Testis (tissue), 2 donors: ENCODE data around the gene SLC6A20.

Source experiments
- CTCF ChIP-seq, 3 experiments: fragments of 450-650 bp in 2 of 3; fragments of 200-600 bp in 1 of 3; sonication (generic) in 1 of 3; IDR thresholded peaks; one replicate each; pipeline ENCODE4 v1.5.1; 2016 to 2019; ENCODE audit warnings: antibody characterized with exemption in 3 of 3, mild to moderate bottlenecking in 2 of 3, moderate library complexity in 1 of 3
- POLR2A ChIP-seq: fragments of 450-650 bp; IDR thresholded peaks from one replicate; pipeline ENCODE4 v1.6.1; 2017; ENCODE audit warnings: antibody characterized with exemption, mild to moderate bottlenecking, moderate library complexity

- TF ChIP-seq CTCF (IDR thresholded peaks at IDR 0.05), result no peak
- TF ChIP-seq POLR2A, result no peak
These were observed 76.5 kb downstream of the SLC6A20 start for GRCh38 chr3:45719655-45720487.
